ENCODE measurements around the gene DSG4.
A peak's percentile ranks its signal among the peaks of the same experiment; 100 is the strongest.

The DSG4 gene

GRCh38 chr18:31450409-31450808 lies 73.8 kb downstream of the DSG4 start:
- no peak for DNase-seq

- DNase-seq, result no peak
These were observed 75.0 kb downstream of the DSG4 start for GRCh38 chr18:31451625-31452024.

GRCh38 chr18:31454066-31454708 lies 77.6 kb downstream of the DSG4 start:
- peak; percentile 79 for DNase-seq
